NB4 (cell line): Measurements from ENCODE around the gene GALNT12.

Experiments used
- DNase-seq: peaks from one replicate; pipeline ENCODE4 v3.0.0; 2010; ENCODE audit warnings: low read depth
- H3K4me3 ChIP-seq: one replicate; pipeline ENCODE4 v1.5.1; 2011; ENCODE audit warnings: mild to moderate bottlenecking, low read depth, low read length, moderate library complexity
- MAX ChIP-seq: IDR thresholded peaks from 2 replicates; pipeline ENCODE4 v1.6.1; 2011; ENCODE audit warnings: low read depth, low read length
- MYC ChIP-seq: IDR thresholded peaks from 2 replicates; pipeline ENCODE4 v1.6.1; 2011; ENCODE audit warnings: low read depth, low read length
- POLR2A ChIP-seq: IDR thresholded peaks from 2 replicates; pipeline ENCODE4 v1.6.1; 2011; ENCODE audit warnings: mild to moderate bottlenecking; ENCODE audit not compliant: insufficient read length; ENCODE audit errors: extremely low read depth
- TF ChIP-seq, protein P1 (sequence below): IDR thresholded peaks from one replicate; pipeline ENCODE4 v1.5.1; 2012; ENCODE audit warnings: low read depth, low read length

The GALNT12 gene

DNA sequence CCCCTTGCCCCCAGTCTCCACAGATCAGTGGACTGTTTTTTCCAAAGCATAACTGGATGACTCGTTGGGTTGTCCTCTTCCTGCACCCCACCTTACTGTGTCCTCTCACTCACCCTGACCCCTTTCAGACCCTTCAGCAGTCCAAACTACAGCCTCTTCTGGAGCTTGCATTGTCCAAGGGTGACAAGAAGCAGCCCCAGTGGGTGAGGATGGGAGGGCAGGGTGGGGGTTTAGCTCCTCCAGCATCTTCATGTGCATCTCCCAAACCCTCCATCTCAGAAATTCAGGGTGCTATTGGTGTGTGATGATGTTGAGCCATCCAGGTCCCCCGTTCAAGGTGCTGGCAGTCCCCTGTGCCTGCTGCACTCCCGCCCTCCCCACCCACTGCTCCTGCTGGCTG lies 73.9 kb downstream of the GALNT12 start:
- no peak for DNase-seq
- TF ChIP-seq POLR2A (no peak), MAX (no peak), MYC (no peak)
- TF ChIP-seq, protein P1, sequence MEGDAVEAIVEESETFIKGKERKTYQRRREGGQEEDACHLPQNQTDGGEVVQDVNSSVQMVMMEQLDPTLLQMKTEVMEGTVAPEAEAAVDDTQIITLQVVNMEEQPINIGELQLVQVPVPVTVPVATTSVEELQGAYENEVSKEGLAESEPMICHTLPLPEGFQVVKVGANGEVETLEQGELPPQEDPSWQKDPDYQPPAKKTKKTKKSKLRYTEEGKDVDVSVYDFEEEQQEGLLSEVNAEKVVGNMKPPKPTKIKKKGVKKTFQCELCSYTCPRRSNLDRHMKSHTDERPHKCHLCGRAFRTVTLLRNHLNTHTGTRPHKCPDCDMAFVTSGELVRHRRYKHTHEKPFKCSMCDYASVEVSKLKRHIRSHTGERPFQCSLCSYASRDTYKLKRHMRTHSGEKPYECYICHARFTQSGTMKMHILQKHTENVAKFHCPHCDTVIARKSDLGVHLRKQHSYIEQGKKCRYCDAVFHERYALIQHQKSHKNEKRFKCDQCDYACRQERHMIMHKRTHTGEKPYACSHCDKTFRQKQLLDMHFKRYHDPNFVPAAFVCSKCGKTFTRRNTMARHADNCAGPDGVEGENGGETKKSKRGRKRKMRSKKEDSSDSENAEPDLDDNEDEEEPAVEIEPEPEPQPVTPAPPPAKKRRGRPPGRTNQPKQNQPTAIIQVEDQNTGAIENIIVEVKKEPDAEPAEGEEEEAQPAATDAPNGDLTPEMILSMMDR = no peak
- no peak overlapping the region for H3K4me3 ChIP-seq

- no peak overlapping the region for H3K4me3 ChIP-seq
- TF ChIP-seq, protein P1 = no peak
- TF ChIP-seq POLR2A (no peak), MAX (no peak), MYC (no peak)
- DNase-seq = no peak
Observed at GRCh38 chr9:98881836-98882568, 74.5 kb downstream of the GALNT12 start.

DNA sequence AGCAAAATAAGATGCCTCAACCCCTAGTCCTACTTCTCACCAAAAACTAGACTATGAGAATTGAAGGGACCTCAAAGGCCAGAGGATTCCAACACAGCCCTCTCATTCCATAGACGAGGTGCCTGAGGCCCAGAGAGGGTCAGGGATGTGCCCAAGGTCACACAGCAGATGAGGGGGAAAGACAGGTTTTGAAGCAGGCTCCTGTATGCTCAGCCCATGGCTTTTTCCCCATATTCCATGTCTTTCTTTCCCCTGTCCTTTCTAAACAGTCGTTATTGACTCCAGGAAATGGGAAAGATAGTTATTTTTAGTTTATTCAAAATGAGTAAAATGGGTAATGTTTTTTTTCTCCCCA lies 75.1 kb downstream of the GALNT12 start:
- H3K4me3 ChIP-seq = no peak overlapping the region
- TF ChIP-seq, protein P1 = no peak
- no peak for TF ChIP-seq MYC
- no peak for TF ChIP-seq POLR2A
- no peak for TF ChIP-seq MAX
- no peak for DNase-seq

- TF ChIP-seq MYC (no peak), POLR2A (no peak), MAX (no peak)
- TF ChIP-seq, protein P1 = no peak
- DNase-seq = no peak
- no peak overlapping the region for H3K4me3 ChIP-seq
Observed at GRCh38 chr9:98883276-98883675, 75.8 kb downstream of the GALNT12 start.

DNA sequence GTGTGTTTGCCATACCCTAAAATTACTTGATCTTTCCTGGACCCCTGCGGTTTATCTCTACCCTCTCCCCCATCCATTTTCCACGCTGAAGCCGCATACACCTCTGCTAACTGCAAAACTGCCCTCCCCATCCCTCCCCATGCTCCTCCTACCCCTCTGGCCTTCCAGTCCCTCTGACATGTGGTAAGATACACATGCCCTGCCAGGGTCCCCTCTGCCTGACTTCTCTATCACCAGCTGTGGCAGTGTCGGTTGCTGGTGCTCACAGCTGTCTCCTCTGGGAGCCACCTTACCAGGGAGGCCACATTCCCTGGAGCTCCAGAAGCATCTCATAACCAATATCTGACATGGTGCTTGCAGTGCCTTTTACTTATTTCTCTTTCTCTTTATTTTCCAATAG lies 77.4 kb downstream of the GALNT12 start:
- no peak for DNase-seq
- no peak overlapping the region for H3K4me3 ChIP-seq
- TF ChIP-seq MAX (no peak), MYC (no peak), POLR2A (no peak)
- TF ChIP-seq, protein P1 = no peak
